Stimulated activated CD4-positive, alpha-beta T cell treated with anti-CD3 and anti-CD28 coated beads, Interleukin-12 subunit alpha, Interleukin-12 subunit beta, amount 100 ng/mL, for 24 hours (primary cell): ENCODE results near the gene PACSIN2.
"Not testable (repeated sequence)": the region's sequence is repeated elsewhere in the genome, so short reads cannot be mapped to it uniquely, and the experiment has no call there.

Experiments used
- DNase-seq, 2 experiments: peaks; one replicate each; pipeline ENCODE4 v3.0.0-alpha.2; 2020; ENCODE audit warnings: low read depth in 2 of 2

Gene PACSIN2

GRCh38 chr22:42927966-42928365 lies 87.0 kb downstream of the PACSIN2 start:
- DNase-seq = no peak

GRCh38 chr22:42926768-42927167 lies 88.2 kb downstream of the PACSIN2 start:
- DNase-seq = no peak

DNA sequence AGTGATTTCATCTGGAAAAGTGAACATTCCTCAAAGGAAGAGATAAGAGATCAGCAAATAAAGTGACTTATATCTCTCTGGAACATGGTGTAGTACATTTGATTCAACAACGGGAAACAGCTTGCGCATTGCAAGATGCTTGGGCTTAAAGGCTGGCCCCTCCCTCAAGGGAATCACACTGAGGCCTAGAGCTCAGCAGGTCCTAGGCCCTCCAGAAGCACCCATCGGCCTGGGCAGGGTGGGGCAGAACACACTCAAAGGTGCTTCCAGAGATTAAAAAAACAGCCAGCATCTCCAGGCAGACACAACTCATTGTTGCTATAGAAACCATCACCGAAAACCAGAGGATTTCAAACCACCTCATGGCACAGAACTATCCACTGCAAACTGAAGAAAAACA lies 88.8 kb downstream of the PACSIN2 start:
- DNase-seq = no peak

- DNase-seq = no peak
Measured at GRCh38 chr22:42925598-42925997, 89.4 kb downstream of the PACSIN2 start.

DNA sequence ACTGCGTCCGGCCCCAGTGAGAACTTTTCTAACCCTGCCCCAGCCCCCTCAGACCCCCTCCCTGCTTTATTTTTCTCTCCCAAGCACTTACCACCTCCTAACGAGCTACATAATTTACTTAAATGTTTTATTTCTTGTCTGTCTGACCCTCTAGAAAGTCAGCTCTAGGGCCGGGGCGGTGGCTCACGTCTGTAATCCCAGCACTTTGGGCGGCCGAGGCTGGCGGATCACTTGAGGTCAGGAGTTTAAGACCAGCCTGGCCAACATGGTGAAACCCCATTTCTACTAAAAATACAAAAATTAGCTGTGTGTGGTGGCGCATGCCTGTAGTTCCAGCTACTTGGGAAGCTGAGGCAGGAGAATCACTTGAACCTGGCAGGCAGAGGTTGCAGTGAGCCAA lies 89.9 kb downstream of the PACSIN2 start:
- DNase-seq = not testable (repeated sequence)

GRCh38 chr22:42924436-42924835 lies 90.5 kb downstream of the PACSIN2 start:
- no peak for DNase-seq

GRCh38 chr22:42922374-42923191 lies 92.4 kb downstream of the PACSIN2 start:
- DNase-seq = no peak

DNA sequence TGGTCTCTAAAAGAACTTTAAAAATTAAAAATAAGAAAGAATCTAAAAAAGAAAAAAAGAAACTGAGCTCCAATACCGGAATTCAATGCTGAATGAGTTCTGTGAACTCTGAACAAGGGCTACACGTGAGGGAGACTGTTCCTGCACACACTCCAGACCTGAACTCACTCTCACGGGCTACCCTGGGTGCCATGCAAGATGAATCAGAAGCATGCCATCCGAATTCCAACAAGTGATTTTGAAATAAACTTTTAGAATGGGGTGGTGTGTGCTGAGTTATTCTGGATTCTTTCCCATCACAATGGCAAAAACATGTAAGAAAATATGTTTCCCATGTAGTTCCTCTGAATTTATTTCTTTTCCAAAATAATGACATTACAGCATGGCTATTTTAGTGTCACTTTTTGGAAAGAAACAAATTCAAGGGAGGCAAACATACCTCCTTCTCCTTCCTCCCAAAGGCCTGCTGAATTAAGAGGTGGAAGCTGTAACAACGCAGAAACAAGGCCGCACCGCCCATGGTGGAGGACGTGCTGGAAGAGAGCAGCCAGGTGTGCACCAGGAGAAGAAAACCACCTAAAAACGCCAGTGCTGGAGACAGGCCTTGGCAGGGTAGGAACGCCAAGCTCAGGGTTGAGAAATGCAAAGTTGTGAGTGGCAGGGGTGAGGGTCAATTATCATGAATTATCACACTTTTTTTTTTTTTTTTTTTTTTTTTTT lies 94.7 kb downstream of the PACSIN2 start:
- no peak for DNase-seq

- DNase-seq = no peak
Measured at GRCh38 chr22:42919199-42919598, 95.8 kb downstream of the PACSIN2 start.

GRCh38 chr22:42918500-42918899 lies 96.4 kb downstream of the PACSIN2 start:
- DNase-seq = no peak

DNA sequence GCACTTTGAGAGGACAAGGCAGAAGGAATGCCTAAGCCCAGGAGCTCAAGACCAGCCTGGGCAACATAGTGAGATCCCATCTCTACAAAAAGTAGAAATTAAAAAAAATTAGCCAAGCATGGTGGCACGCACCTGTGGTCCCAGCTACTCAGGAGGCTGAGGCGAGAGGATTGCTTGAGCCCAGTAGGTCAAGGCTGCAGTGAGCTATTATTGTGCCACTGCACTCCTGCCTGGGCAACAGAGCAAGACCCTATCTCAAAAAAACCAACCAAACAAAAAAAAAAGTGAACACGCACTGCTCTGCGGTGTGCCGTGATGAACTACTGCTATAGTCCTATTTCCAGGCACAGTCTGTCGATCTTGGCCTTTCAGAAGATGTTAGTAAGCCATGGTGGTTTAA lies 97.6 kb downstream of the PACSIN2 start:
- not testable (repeated sequence) for DNase-seq

DNA sequence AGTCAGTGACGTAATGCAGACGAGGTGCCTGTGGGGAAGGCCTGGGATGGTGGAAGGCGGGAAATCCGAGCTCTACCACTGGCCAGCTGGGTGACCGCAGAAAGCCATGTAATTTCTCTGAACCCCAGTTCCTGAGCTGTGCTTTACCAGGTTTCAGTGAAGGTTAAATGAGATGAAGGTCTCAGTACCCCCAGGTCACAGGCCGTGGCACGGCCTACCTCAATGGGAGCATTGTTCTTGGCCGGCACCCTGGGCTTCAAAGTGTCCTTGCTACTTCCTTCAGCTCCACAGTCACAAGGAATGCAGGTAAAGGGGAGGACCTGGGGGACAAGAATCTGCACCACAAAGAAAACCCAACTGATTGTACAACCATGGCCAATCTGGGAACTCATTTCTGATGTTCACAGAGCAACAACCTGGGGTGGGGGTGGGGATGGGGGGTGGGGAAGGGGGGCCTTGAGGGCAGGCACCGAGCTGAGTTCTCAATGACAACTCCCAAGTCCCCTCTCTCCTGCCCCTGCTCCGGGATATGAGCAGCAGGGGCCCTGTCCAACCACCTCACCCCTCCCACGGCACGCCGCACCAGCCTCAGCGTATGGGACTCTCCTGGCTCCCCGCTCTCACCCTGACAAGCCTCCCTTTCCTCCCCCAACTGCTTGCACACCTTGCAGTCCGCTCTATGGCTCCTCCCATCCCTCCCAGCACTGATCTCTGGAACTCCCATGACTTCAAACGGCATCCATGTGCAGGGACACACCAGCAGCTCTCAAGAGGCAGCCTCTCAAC lies 98.8 kb downstream of the PACSIN2 start:
- DNase-seq = no peak

DNA sequence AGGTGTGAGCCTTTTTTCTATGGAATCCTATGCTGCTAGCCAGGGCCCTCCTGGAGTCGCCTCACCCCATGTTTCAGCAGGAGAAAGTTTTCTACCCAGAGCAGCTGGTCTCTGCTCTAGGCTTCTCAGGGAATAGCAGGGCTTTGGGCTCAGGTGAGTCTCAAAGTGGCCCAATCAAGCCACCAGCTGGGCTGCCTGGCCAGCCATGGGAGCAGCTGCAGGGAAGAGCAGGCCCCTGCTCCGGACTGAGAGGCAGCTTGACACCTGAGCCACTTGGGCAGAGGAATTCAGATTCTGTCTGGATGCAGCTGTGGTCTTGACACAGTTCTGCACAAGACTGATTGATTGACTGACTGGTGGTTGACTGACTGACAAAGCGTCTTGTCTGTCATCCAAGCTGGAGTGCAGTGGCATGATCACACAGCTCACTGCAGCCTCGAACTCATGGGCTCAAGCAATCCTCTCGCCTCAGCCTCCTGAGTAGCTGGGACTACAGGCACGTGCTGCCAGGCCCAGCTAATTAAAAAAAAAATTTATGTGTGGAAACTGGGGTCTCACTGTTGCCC lies 100.4 kb downstream of the PACSIN2 start:
- DNase-seq = no peak

DNA sequence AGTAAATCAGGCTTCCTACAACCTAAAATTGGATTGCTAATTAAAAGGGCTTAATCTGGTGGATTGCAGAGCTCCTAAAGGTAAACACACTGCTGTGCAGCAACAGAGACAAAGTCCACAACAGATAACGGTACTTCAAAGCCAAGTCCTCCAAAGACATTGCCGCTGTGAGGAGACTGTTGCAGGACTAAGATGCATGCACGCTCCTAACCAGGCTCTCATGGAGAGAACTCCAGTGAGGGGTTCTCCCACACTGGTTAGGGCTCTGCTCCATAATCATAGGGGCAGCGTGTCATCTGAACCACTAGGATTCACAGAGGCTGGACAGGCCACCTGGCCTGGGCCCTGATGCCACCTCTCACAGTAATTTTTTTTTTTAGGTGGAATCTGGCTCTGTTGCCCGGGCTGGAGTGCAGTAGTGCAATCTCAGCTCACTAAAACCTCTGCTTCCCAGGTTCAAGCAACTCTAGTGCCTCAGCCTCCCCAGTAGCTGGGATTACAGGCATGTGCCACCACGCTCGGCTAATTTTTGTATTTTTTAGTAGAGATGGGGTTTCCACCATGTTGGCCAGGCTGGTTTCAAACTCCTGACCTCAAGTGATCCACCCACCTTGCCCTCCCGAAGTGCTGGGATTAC lies 101.0 kb downstream of the PACSIN2 start:
- DNase-seq = no peak

GRCh38 chr22:42912059-42912458 lies 102.9 kb downstream of the PACSIN2 start:
- DNase-seq = no peak

- DNase-seq = no peak
Measured at GRCh38 chr22:42910221-42910942, 104.6 kb downstream of the PACSIN2 start.

DNA sequence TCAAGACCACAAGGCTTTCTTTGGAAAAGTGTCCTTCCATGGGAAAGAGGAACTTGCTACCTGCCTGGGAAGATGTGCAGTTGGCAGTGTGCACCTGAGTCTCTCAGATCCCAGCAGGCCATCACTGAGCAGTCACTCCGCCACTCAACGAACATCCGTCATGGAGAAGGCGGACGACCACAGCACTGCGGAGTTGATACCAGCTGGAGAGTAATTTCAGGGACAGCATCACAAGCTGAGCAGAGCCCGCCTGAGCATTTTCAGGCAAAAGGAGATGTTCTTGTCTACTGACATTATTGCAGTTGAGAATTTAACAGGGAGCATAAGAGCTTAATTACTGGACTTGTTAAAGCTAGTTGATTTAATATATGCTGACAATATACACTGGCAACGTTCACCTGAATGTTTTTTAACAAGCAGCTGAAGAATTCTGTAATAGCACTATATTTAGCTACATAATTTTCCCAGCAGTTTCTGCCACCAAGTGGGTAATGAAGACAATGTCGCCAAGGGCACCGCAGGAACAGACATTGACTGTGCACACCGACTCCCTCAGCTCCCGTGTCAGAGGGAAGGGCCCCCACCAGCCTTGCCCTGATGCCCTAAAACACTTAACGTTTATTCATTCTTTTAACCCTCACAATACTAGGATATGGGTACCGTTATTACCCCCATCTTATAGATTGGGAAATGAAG lies 105.4 kb downstream of the PACSIN2 start:
- no peak for DNase-seq

- DNase-seq = no peak
Measured at GRCh38 chr22:42908374-42908746, 106.6 kb downstream of the PACSIN2 start.

- DNase-seq = no peak
Measured at GRCh38 chr22:42907404-42908373, 107.3 kb downstream of the PACSIN2 start.
